ENCODE data around the gene GJD2.

The GJD2 gene

DNA sequence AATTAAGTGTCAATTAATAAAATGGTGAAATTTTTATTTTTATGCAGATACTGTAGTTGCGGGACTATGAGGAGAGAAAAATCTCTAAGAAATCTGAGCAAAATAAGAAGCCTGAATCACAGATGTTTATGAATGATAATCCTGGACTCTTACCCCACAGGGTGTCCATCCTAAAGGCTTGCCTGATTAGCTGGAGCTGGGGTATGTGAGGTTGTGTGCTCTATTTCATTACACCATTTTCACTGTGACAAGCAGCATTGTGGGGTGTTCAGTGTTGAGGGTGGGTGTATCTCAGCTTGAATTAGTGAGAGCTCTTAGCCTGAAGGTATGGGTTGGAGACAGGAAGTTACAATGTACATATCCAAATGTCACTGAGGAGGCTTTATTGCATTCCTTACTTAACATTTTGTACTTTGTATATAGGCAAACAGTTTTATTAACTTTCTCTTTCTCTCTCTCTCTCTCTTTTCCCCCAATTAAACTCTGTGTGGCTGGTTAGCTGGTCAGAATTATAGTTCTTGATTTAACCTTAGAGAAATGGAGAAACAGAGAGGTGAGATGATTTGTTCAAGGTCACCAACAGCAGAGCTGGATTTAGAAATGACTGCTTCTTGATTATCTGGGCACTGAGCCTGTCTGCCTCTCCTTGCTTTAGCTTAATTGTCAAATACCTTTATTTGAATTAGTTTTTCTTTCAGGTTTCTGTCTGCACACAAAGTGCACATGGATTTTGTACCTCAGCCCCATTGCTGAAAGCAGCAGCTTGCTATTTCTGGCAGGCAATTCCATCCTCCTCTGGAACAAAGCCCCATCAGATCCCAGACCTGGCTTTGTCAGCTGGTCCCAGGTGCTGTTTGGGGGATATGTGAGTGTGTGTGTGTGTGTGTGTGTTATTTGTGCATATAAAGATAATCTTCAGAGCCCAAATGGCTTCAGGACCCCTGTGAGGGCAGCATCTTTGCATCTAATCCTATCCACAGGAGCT, 35.8 kb downstream of the GJD2 start:
- DNase-seq (ENCODE audit: low spot score), result no peak

DNA sequence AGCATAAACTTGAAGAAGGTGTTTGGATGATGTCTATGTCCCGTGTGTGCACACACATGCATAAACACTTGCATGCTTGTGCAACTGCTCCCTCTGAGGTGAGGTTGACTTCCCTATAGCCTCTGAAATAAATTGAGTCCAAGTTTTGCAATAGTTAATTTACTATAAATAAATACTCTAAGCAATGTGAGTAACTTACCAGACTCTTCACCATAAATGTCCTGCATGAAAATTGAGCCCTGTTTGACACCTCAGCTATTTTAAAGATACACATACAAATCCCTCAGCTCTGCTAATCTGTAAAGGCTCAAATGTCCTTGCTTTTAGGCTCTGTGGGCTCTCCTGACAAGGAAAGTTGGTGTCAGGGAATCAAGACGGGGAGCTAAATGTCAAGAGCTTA, 37.1 kb downstream of the GJD2 start:
- in situ Hi-C loops (cut with MboI; ENCODE audit: low pct_unique_long_range_greater_than_20kb, low sequenced_read_pairs, unreplicated experiment), result no loop called here
- no peak for DNase-seq (ENCODE audit: low spot score)
- TF ChIP-seq, protein P1, sequence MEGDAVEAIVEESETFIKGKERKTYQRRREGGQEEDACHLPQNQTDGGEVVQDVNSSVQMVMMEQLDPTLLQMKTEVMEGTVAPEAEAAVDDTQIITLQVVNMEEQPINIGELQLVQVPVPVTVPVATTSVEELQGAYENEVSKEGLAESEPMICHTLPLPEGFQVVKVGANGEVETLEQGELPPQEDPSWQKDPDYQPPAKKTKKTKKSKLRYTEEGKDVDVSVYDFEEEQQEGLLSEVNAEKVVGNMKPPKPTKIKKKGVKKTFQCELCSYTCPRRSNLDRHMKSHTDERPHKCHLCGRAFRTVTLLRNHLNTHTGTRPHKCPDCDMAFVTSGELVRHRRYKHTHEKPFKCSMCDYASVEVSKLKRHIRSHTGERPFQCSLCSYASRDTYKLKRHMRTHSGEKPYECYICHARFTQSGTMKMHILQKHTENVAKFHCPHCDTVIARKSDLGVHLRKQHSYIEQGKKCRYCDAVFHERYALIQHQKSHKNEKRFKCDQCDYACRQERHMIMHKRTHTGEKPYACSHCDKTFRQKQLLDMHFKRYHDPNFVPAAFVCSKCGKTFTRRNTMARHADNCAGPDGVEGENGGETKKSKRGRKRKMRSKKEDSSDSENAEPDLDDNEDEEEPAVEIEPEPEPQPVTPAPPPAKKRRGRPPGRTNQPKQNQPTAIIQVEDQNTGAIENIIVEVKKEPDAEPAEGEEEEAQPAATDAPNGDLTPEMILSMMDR (IDR thresholded peaks at IDR 0.05; ENCODE audit: extremely low read depth, insufficient read depth, missing control alignments), result no peak

More for the DNA sequence above, 35.8 kb downstream of the GJD2 start:
- TF ChIP-seq, protein P1 (IDR thresholded peaks at IDR 0.05; ENCODE audit: extremely low read depth, insufficient read depth, missing control alignments), result no peak
- in situ Hi-C loops (cut with MboI; ENCODE audit: low pct_unique_long_range_greater_than_20kb, low sequenced_read_pairs, unreplicated experiment), result no loop called here

- DNase-seq (ENCODE audit: low spot score), result no peak
- TF ChIP-seq, protein P1 (IDR thresholded peaks at IDR 0.05; ENCODE audit: extremely low read depth, insufficient read depth, missing control alignments), result no peak
- in situ Hi-C loops (cut with MboI; ENCODE audit: low pct_unique_long_range_greater_than_20kb, low sequenced_read_pairs, unreplicated experiment), result no loop called here
Observed at GRCh38 chr15:34716111-34716510, 38.7 kb downstream of the GJD2 start.

- TF ChIP-seq, protein P1 (IDR thresholded peaks at IDR 0.05; ENCODE audit: extremely low read depth, insufficient read depth, missing control alignments), result no peak
- no peak for DNase-seq (ENCODE audit: low spot score)
- in situ Hi-C loops (cut with MboI; ENCODE audit: low pct_unique_long_range_greater_than_20kb, low sequenced_read_pairs, unreplicated experiment), result no loop called here
Observed at GRCh38 chr15:34714476-34715121, 40.2 kb downstream of the GJD2 start.

GRCh38 chr15:34713635-34714034, 41.2 kb downstream of the GJD2 start:
- no peak for DNase-seq (ENCODE audit: low spot score)
- in situ Hi-C loops (cut with MboI; ENCODE audit: low pct_unique_long_range_greater_than_20kb, low sequenced_read_pairs, unreplicated experiment), result no loop called here
- TF ChIP-seq, protein P1 (IDR thresholded peaks at IDR 0.05; ENCODE audit: extremely low read depth, insufficient read depth, missing control alignments), result no peak

DNA sequence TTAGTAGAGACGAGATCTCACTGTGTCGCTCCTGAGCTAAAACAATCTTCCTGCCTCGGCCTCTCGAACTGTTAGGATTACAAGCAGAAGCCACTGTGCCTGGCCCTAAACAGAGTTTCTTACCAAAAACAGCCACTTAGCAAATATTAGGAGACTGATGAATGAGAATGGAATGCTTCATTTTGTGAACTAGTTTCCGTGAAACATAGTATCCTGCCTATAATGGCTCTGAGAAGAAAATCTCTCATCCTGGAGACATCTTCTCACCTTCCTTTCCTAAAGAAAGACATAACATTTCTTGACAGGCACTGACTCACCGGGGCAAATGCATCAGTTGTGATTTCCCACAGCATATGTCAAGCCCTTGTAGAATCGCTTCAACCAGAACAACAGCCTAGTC, 44.9 kb downstream of the GJD2 start:
- in situ Hi-C loops (cut with MboI; ENCODE audit: low pct_unique_long_range_greater_than_20kb, low sequenced_read_pairs, unreplicated experiment), result no loop called here
- no peak for DNase-seq (ENCODE audit: low spot score)
- TF ChIP-seq, protein P1 (IDR thresholded peaks at IDR 0.05; ENCODE audit: extremely low read depth, insufficient read depth, missing control alignments), result no peak
